ENCODE measurements around the gene MAPRE3. TPM values are rescaled to one million over a fixed set of nuclear protein-coding genes. Genes with fewer than 3 reads are reported as not detected.

The MAPRE3 gene
- total and polyA plus RNA-seq, 8 donors = 4.7 to 56.8 (median 10.1) TPM

DNA sequence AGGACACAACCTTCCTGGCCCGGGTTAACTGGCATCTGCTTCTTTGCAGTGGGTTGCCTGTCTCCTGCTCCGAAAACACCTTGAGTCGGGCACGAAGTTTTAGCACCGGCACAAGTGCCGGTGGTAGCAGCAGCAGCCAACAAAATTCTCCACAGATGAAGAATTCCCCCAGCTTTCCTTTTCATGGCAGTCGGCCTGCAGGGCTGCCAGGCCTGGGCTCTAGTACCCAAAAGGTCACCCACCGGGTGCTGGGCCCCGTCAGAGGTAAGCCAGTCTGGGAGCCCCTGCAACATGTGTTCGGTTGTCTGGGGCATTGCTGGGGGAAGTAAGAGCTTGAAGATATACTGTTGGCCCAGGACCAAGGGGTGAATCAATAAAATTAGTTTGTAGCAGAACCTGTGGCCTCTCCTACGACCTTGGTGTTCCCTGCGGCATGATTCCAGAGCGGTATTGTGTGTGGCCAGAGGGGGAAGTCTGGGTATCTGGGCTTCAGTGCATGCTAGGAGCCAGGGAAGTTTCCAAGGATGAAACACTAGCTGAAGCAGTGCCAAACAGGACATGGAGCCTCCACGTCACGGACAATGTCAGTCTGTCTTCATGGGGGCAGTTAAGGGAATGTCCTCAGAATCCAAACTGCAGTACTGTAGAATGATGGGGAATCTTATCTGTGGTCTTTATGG is 88.8 kb downstream of the MAPRE3 start:
- 32 to 35% methylated on average over 15 of the region's 15 CpGs for WGBS, 2 donors
- Histone ChIP-seq H3K4me1 (peaks cover 0 to 13% (median 8%) of the 10 kb centered on the region in 3 donors), H3K9me3 (no peaks in the 10 kb centered on the region), H3K4me3 (no peak overlapping the region), H3K36me3 (peaks cover 0 to 13% (median 3%) of the 10 kb centered on the region in 3 donors), H3K27ac (peak overlapping the region in 1 of 4 donors; percentile 3), H3K27me3 (no peaks in the 10 kb centered on the region)
- ATAC-seq (peak; percentile 49 to 81 (median 70)), DNase-seq (peak in 1 of 6 donors; percentile 45), FAIRE-seq (no peak)
- TF ChIP-seq, protein P1, sequence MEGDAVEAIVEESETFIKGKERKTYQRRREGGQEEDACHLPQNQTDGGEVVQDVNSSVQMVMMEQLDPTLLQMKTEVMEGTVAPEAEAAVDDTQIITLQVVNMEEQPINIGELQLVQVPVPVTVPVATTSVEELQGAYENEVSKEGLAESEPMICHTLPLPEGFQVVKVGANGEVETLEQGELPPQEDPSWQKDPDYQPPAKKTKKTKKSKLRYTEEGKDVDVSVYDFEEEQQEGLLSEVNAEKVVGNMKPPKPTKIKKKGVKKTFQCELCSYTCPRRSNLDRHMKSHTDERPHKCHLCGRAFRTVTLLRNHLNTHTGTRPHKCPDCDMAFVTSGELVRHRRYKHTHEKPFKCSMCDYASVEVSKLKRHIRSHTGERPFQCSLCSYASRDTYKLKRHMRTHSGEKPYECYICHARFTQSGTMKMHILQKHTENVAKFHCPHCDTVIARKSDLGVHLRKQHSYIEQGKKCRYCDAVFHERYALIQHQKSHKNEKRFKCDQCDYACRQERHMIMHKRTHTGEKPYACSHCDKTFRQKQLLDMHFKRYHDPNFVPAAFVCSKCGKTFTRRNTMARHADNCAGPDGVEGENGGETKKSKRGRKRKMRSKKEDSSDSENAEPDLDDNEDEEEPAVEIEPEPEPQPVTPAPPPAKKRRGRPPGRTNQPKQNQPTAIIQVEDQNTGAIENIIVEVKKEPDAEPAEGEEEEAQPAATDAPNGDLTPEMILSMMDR (IDR thresholded peaks at IDR 0.05) = no peak
- intact Hi-C loops (cut with DNase I) = no loop called here

DNA sequence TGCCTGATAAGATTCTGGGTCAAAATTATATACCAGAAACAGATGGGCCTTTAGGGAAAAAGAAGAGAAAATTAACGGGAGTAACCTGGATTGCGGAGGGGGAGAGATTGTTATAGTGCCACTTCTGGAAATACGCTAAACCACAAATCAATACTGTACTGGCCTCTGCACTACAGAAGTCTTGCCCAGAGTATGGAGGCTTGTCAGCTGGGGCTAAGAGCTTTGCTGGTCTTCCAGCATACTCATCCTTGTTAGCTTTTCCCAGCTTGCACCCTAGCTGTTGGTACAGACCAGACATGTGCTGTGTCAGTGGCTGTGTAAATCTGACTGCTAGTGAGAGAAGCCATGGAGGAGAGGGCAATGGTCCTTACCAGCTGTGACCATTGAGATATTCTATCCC is 89.9 kb downstream of the MAPRE3 start:
- Histone ChIP-seq H3K27me3 (no peaks in the 10 kb centered on the region), H3K4me1 (peaks cover 0 to 13% (median 8%) of the 10 kb centered on the region in 3 donors), H3K4me3 (no peak overlapping the region), H3K9me3 (no peaks in the 10 kb centered on the region), H3K36me3 (peaks cover 0 to 9% (median 3%) of the 10 kb centered on the region in 3 donors), H3K27ac (no peak overlapping the region)
- intact Hi-C loops (cut with DNase I) = no loop called here
- no peak for DNase-seq
- TF ChIP-seq, protein P1 (IDR thresholded peaks at IDR 0.05) = no peak
- FAIRE-seq = no peak
- WGBS, 2 donors = 50 to 57% methylated on average over 3 of the region's 3 CpGs
- peak in 3 of 4 donors; percentile 26 to 50 (median 37) for ATAC-seq

DNA sequence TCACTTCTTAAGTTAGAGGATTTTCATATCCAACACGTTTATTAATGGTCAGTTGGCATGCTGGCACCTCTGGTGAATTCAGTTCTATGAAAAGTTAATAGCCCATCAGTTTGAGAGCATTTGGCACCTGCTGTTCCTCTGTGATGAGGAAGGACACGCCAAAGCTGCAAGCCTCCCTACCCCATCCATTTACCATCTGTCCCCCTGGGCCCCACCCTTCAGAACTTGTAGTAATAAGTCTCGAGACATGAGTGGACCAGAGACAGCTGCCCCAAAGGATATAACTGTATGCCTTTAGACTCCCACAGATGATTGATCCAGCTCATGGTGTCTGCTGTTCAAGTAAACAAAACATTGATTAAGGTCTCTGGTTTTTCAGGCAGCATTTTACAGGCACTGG is 94.7 kb downstream of the MAPRE3 start:
- H3K9me3 ChIP-seq = no peaks in the 10 kb centered on the region
- no peak for DNase-seq
- H3K27me3 ChIP-seq = no peaks in the 10 kb centered on the region
- H3K4me3 ChIP-seq = no peak overlapping the region
- TF ChIP-seq, protein P1 (IDR thresholded peaks at IDR 0.05) = no peak
- H3K4me1 ChIP-seq = peaks cover 7 to 9% (median 7%) of the 10 kb centered on the region in 3 donors
- no peak for FAIRE-seq
- H3K36me3 ChIP-seq = no peaks in the 10 kb centered on the region
- 81 to 84% methylated on average over 3 of the region's 3 CpGs for WGBS, 2 donors
- no peak overlapping the region for H3K27ac ChIP-seq
- ATAC-seq = no peak
- intact Hi-C loops (cut with DNase I) = no loop called here

DNA sequence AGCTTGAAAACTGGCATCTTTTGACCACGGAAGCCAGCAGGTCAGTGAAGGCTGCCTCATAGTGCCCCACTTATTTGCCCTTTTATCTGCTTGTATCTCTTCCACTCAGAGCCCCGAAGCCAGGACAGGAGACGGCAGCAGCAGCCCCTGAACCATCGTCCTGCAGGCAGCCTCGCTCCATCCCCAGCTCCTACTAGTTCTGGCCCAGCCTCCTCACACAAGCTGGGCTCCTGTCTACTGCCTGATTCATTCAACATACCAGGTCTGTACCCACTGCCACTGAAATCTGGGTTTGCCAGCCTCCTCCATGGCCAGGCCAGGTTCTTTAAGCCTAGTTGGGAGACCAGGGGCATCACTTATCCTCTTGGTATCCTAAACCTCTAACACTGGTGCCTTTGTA is 96.9 kb downstream of the MAPRE3 start:
- no peak overlapping the region for H3K27ac ChIP-seq
- H3K4me1 ChIP-seq = peaks cover 12 to 14% (median 13%) of the 10 kb centered on the region in 3 donors
- H3K9me3 ChIP-seq = no peaks in the 10 kb centered on the region
- no peaks in the 10 kb centered on the region for H3K36me3 ChIP-seq
- TF ChIP-seq, protein P1 (IDR thresholded peaks at IDR 0.05) = no peak
- H3K27me3 ChIP-seq = no peaks in the 10 kb centered on the region
- no peak for FAIRE-seq
- WGBS, 2 donors = 93 to 95% methylated on average over 5 of the region's 5 CpGs
- intact Hi-C loops (cut with DNase I) = no loop called here
- ATAC-seq = no peak
- H3K4me3 ChIP-seq = no peak overlapping the region
- no peak for DNase-seq

DNA sequence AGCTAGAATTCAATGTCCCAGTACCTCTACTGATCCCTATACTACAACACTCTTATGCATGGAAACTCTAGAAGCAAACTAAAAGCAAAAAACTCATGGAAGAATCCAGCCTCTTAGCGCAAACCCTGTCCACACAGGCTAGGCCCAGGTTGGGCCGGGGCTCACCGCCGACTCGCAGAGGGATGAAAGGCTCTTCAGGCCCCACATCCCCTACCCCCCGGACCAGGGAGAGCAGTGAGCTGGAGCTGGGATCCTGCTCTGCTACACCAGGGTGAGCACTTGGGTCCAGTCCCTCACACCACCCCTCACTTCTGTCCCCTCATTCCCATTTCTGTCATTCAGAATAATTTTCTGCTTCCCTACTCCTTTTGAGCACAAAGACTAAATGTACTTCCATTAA is 99.0 kb downstream of the MAPRE3 start:
- peaks cover 12 to 18% (median 13%) of the 10 kb centered on the region in 3 donors for H3K4me1 ChIP-seq
- peak overlapping the region in 1 of 4 donors; percentile 96 for H3K4me3 ChIP-seq
- no peak for FAIRE-seq

More for the DNA sequence above, 99.0 kb downstream of the MAPRE3 start:
- Histone ChIP-seq H3K27me3 (no peaks in the 10 kb centered on the region), H3K36me3 (no peaks in the 10 kb centered on the region), H3K27ac (no peak overlapping the region), H3K9me3 (no peaks in the 10 kb centered on the region)
- 94% methylated on average over 6 of the region's 6 CpGs for WGBS, 2 donors
- TF ChIP-seq, protein P1 (IDR thresholded peaks at IDR 0.05) = no peak
- intact Hi-C loops (cut with DNase I) = no loop called here
- DNase-seq = no peak
- ATAC-seq = no peak
